HG03039 (cell line): ENCODE measurements around the gene TNFRSF13B.

Source experiments
- ATAC-seq: cut with Tn5 transposase; IDR thresholded peaks from one replicate; pipeline ENCODE4 v1.9.1; 2021; ENCODE audit warnings: mild to moderate bottlenecking, moderate library complexity; ENCODE audit not compliant: unreplicated experiment

The TNFRSF13B gene

GRCh38 chr17:16940116-16940881, 31.6 kb downstream of the TNFRSF13B start:
- ATAC-seq: no peak

DNA sequence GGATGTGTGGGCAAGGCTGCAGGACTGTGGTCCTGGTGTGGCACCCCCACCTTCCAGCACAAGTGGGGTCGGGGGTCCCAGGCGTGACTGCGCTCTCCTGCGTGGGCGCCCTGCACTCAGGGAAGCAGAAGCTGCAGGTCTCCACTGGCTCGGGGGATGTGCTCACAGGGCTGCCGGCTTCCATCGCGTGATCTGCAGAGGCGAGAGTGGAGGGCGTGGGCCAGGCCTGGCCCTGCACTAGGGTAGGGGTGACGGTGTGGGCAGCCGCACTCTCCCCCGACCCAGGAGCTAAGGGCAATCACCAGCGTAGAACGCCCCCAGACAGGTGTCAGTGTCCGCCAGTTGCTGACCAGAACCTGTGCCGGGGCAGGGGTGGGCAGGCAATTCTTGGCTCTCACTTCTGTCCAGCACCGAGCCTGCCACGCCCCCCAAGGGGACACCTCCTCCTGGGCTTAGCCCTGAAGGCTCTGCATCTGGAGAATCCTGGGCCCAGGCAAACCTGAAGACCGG, 32.3 kb downstream of the TNFRSF13B start:
- ATAC-seq: no peak

DNA sequence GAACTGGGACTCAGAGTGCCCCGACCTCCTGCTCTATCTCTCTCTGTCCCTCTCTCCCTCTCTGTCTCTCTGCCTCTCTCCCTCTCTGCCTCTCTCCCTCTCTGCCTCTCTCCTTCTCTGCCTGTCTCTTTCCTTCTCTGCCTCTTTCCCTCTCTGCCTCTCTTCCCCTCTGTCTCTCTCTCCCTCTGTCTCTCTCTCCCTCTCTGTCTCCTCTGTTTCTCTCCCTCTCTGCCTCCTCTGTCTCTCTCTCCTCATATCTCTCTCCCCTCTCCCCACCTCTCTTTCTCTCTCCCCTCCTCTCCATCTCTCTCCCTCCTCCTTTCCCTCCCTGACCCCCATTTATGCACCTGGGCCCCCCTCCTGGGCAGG, 32.7 kb downstream of the TNFRSF13B start:
- ATAC-seq: no peak

DNA sequence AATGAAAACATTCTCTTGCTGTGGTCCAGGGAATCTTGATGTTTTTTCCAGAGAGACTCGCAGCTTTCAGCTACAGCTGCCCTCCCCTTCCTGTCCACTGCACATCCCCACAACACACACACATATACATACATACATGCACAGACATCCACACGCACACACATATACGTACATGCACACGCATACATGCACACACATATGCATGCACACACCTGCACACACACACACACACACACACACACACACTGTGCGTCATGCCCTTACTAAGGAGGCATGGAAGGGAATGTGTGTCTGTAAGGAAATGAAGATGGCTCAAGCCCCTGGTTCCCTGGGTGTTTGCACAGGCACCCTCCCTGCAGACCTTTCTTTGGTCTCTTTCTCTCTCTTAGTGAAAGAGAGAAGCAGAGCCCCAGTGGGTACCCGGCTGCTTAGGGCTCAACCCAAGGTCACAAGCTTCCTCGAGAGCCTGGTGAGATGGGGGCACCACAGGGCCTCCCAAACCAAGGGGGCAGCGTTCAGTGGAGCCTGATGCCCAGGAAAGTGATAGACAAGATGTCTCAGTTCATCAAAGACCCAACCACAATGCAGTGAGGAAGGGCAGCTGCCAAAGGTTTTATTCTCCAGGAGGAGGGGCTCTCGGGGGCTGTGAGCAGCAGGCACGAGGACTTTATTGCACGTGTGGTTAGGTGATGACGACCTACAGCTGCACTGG, 33.3 kb downstream of the TNFRSF13B start:
- no peak for ATAC-seq

GRCh38 chr17:16938031-16938430, 33.9 kb downstream of the TNFRSF13B start:
- ATAC-seq: no peak

DNA sequence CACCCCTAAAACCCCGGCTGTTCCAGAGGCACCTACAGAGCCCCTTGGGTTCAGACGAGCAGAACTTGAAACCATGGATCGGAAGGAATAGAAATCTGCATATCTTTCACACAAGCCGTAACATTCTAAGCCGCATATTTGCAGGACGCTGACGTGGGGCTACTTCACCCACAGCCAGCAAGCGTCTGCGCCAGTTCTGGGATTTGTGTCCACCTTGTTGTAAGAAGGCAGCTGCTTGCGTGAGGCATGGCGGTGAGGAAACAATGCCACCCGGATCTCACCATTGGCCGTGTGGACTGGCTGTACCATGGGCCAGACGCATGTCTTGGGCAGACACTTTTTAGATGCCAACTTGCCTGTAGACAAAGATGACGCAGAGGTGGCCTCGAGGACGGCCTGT, 34.5 kb downstream of the TNFRSF13B start:
- ATAC-seq: no peak

- no peak for ATAC-seq
Measured at GRCh38 chr17:16936536-16937310, 35.2 kb downstream of the TNFRSF13B start.

GRCh38 chr17:16935786-16936185, 36.1 kb downstream of the TNFRSF13B start:
- no peak for ATAC-seq

DNA sequence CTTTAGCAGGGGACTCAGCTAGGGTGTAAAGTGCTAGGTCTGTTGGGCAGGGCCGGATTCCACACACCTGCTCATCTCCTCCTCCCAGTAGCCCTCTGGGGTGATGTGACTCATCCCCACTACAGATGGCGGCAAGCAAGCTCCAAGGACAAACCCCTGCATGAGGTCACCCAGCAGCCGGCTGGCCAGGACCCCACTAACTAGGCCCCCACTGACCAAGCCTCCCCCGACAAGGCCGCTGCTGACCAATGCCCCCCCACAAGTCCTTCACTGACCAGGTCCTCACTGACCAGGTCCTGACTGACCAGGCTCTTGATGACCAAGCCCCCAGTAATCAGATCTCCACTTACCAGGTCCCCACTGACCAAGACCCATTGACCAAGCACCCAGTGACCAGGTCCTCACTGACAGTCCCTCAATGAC, 36.7 kb downstream of the TNFRSF13B start:
- no peak for ATAC-seq

DNA sequence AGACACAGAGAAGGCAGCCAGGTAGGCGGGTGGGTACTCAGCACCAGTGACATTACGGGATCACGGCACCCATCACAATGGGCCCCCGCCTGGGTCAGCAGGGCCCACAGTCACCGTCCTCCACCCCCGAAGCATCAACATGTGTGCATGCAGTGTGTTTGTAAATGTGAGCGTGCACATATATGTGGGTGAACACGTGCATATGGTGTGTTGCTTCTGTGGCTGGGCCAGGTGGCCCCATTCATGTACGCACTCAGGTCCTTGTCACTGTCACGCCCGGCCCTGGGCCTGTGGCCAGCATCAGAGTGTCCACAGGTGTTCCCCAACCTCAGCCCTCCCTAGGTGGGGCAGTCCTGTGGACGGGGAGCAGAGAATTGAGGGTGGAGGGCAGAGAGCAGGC, 37.1 kb downstream of the TNFRSF13B start:
- ATAC-seq: no peak

DNA sequence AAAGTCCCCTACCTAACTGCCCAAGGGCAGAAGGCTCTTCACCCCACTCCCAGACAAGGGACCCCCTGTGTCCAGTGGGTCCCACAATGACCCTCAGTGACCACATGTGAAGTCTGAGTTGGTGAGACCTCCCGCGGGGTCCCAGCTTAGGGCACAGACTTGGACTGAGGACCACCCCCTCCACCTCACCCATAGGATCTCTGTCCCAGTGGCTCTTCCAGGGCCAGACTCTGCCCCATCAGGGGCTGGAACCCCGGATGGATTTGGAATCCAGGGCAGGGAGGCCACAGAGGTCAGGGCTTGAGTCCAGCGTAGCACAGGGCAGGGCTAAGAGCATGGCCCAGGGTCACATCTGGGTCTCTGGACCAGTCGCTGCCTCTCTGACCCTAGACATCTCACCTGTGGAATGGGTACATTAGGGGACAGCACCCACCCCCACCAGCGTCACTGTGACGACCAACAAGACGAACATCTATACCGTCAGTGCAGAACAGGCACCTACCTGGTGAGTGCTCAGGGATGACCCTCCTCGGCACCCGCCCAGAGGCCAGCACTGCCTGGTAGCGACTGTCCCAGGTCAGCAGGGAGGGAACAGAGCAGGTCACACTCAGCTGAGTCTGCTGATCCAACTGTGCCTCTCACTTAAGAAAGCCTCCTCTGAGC, 37.7 kb downstream of the TNFRSF13B start:
- ATAC-seq: no peak

- ATAC-seq: no peak
Measured at GRCh38 chr17:16933317-16934132, 38.4 kb downstream of the TNFRSF13B start.

DNA sequence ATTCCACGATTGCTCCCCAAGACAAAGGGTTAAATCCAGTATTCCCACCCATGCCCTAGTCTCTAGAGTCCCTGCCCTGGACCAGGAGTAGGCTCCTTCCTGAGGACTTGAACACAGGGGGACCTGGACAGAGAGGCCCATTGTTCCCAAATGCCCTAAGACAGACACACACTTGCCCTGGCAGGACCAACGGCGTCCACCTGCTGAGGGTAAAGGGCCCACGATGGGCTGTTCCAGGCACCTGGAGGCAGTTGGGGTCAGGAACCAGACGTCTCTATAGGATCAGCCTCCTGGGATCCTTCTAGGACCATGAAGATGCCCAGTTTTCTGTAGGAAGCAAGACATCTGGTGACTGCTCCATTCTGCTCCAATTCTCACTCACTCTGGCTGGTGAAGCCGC, 39.3 kb downstream of the TNFRSF13B start:
- no peak for ATAC-seq

DNA sequence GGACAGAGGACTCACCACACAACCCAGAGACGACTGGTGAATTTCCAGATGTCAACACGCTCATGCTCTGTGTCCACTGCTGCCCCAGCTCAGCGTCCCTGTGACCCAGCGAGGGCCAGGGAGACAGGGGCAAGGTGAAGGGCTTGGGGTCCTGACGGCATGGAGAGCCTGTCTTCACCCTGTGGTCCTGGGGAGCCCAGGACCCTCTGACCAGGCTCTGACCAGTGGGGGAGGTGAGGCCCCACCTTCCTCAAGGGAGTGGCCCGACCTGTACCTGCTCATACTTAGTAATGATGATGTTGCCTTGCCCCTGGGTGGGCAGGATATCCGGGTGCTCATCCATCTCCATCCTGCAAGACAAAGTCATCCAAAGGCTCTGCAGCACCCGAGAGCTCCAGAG, 39.8 kb downstream of the TNFRSF13B start:
- no peak for ATAC-seq

DNA sequence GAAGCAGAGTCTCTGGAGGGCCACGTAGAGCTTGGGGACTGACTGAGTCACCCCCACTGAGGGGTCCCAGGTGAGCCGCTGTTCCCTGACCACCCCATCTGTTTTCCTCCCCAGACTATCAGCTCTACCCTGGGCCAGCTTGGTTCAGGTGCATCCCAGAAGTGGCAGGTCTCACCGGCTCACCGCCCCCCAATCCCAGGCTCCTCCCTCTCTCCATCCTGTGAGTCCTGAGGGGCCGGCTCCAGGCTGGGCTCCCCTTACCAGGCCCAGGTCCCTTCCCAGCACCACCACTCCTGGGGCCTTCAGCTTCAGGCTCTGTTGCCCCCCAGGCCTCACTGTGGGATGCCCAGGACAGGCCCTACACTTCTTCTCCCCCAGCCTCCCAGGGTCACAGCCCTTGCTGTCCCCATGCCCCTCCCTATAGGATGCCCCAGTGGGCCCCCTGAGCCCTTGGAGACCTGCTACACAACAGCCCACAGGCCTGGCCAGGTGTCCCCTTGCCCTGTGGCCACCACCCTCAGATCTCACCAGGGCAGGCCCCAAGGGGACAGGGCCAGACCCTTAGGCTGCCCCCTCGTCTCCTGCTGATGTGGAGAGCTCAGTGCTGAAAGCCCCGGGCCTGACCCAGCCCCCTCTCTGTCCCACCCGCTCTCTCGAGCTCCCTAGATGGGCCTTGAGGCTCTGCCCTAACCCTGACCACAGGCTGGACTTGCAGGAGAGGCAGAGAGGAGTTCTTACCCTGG, 40.4 kb downstream of the TNFRSF13B start:
- no peak for ATAC-seq

- ATAC-seq: no peak
Measured at GRCh38 chr17:16930571-16931317, 41.2 kb downstream of the TNFRSF13B start.

- no peak for ATAC-seq
Measured at GRCh38 chr17:16929757-16930520, 42.0 kb downstream of the TNFRSF13B start.
